OCI-LY7 (cell line): ENCODE measurements around the gene FGF1.

Experiments
- EZH2phosphoT487 ChIP-seq: fragments of 200-600 bp; sonication (generic); IDR thresholded peaks from 2 replicates; pipeline ENCODE4 v1.6.1; 2018; ENCODE audit warnings: low read depth, borderline replicate concordance, mild to moderate bottlenecking, mixed run types, antibody characterized with exemption, low read length, moderate library complexity, mixed read lengths
- TF ChIP-seq, protein P1 (sequence below): fragments of 200-600 bp; sonication (generic); conservative IDR thresholded peaks from 2 replicates; pipeline ENCODE4 v1.5.1; 2014; ENCODE audit warnings: mild to moderate bottlenecking, antibody characterized with exemption, low read length, moderate library complexity, mixed read lengths

DNA sequence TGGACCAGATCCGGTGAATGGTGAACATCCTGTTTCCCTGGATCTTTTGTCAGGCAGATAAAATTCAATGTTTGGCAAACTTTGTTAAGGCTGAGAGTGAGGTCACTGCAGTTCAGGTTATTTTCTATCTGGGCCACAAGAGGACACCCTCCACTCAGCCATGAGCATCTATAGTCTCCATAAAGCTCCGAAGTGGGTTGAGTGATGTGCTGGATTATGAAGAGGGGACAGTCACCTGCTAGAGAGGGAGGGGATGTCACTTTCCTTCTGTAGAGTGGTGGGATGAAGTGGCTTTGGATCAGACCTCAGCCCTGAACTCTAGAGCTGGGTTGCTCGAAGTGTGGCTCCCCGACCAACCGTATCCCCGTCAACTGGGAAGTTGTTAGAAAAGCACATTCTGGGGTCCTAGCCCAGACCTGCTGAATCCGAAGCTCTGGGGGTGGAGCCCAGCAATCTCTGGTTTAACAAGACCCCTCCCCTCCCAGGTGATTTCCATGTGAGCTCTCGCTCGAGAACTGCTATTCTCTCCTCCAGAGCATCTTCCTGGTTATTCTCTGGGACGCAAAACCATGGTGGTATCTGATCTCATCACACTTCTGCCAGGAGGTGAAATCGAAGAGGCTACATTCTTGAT is 31.8 kb upstream of the FGF1 start:
- TF ChIP-seq, protein P1, sequence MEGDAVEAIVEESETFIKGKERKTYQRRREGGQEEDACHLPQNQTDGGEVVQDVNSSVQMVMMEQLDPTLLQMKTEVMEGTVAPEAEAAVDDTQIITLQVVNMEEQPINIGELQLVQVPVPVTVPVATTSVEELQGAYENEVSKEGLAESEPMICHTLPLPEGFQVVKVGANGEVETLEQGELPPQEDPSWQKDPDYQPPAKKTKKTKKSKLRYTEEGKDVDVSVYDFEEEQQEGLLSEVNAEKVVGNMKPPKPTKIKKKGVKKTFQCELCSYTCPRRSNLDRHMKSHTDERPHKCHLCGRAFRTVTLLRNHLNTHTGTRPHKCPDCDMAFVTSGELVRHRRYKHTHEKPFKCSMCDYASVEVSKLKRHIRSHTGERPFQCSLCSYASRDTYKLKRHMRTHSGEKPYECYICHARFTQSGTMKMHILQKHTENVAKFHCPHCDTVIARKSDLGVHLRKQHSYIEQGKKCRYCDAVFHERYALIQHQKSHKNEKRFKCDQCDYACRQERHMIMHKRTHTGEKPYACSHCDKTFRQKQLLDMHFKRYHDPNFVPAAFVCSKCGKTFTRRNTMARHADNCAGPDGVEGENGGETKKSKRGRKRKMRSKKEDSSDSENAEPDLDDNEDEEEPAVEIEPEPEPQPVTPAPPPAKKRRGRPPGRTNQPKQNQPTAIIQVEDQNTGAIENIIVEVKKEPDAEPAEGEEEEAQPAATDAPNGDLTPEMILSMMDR: peak; percentile 45
- no peak for TF ChIP-seq EZH2phosphoT487
